ENCODE results near the gene ASRGL1. TPM values are rescaled to one million over a fixed set of nuclear protein-coding genes. Genes with fewer than 3 reads are reported as not detected.

Gene ASRGL1
- total RNA-seq, 1 experiment from 2014 or later: 26.6 TPM

DNA sequence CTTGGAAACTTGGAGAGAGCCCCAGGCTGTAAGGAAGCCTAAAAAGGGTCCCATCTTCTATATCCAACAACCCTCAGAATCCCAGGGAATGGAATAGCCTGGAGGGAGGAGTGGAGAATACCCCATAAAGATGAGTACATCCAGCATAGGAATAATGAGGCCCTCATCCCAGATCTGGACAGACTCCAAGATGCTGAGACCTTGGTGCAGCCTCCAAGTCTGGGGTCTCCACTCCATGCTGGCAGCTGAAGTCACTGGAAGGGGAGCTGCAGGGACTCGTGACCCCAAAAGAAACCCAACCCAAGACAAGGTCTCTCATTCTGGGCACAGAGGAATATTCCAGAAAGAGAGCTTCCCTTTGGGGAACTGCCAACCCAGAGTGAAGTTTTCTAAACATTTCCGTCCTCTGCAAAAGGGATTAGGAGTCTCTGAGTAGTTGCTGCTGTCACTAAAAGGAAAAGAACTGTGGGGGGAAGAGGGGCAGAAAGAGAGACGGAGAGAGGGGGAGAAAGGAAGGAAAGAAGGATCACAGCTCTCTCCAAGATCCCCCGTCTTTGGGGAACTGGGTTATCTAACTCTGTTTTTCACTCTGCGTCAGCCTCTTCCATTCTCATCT lies 82.2 kb downstream of the ASRGL1 start:
- TF ChIP-seq EZH2 (IDR thresholded peaks at IDR 0.05; ENCODE audit: low read length, unreplicated experiment) (no peak), EZH2phosphoT487 (IDR thresholded peaks at IDR 0.05; ENCODE audit: borderline replicate concordance, low read length) (no peak)
- TF ChIP-seq, protein P1, sequence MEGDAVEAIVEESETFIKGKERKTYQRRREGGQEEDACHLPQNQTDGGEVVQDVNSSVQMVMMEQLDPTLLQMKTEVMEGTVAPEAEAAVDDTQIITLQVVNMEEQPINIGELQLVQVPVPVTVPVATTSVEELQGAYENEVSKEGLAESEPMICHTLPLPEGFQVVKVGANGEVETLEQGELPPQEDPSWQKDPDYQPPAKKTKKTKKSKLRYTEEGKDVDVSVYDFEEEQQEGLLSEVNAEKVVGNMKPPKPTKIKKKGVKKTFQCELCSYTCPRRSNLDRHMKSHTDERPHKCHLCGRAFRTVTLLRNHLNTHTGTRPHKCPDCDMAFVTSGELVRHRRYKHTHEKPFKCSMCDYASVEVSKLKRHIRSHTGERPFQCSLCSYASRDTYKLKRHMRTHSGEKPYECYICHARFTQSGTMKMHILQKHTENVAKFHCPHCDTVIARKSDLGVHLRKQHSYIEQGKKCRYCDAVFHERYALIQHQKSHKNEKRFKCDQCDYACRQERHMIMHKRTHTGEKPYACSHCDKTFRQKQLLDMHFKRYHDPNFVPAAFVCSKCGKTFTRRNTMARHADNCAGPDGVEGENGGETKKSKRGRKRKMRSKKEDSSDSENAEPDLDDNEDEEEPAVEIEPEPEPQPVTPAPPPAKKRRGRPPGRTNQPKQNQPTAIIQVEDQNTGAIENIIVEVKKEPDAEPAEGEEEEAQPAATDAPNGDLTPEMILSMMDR (conservative IDR thresholded peaks at IDR 0.05; ENCODE audit: low read depth, low read length): no peak
- Histone ChIP-seq H3K9me3 (ENCODE audit: low read length) (no peaks in the 10 kb centered on the region), H2AFZ (ENCODE audit: low read length) (no peak overlapping the region), H3K4me2 (ENCODE audit: low read length) (no peak overlapping the region), H3K9ac (ENCODE audit: low read length) (no peak overlapping the region), H3K27ac (ENCODE audit: low read length) (no peak overlapping the region), H4K20me1 (ENCODE audit: low read length) (no peaks in the 10 kb centered on the region), H3K27me3 (ENCODE audit: low read length) (no peaks in the 10 kb centered on the region), H3F3A (ENCODE audit: low read length, unreplicated experiment) (no peaks in the 10 kb centered on the region), H3K36me3 (ENCODE audit: low read depth, low read length) (no peaks in the 10 kb centered on the region), H3K4me1 (ENCODE audit: insufficient read depth, low read length) (no peaks in the 10 kb centered on the region), H3K9me2 (replicated peaks; ENCODE audit: low read length) (no peaks in the 10 kb centered on the region), H3K79me2 (ENCODE audit: low read length) (no peaks in the 10 kb centered on the region), H3K4me3 (ENCODE audit: low read length) (no peak overlapping the region)
- ATAC-seq (no peak), DNase-seq (no peak)
- ChIA-PET POLR2A (ENCODE audit: unreplicated experiment) (no interaction called here), CTCF (no interaction called here)
- intact Hi-C loops (cut with micrococcal nuclease): no loop called here
- BruUV-seq (replicated peaks): no TSS peak

DNA sequence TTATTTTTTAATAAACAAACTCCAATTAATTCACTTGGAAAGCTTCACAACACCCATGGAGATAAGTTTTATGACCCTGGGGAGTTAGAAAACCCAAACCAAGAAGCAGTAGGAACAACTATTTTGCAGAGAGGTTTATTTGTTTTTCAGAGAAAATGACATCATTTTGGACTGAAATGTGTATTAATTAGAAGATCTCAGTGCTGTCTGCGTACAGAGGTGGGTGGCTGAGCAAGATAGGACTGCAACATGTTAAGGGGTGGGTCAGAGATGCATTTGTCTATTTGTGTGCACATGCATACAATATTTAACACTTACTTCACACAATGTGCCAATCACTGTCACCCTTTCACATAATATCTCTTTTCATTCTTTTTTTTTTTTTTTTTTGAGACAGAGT lies 82.7 kb downstream of the ASRGL1 start:
- no peak overlapping the region for H2AFZ ChIP-seq (ENCODE audit: low read length)
- no peaks in the 10 kb centered on the region for H3K36me3 ChIP-seq (ENCODE audit: low read depth, low read length)
- ChIA-PET CTCF (no interaction called here), POLR2A (ENCODE audit: unreplicated experiment) (no interaction called here)
- no peak for DNase-seq
- H3K4me3 ChIP-seq (ENCODE audit: low read length): no peak overlapping the region
- no peak overlapping the region for H3K4me2 ChIP-seq (ENCODE audit: low read length)
- H3K27me3 ChIP-seq (ENCODE audit: low read length): no peaks in the 10 kb centered on the region
- TF ChIP-seq EZH2phosphoT487 (IDR thresholded peaks at IDR 0.05; ENCODE audit: borderline replicate concordance, low read length): no peak
- TF ChIP-seq, protein P1 (conservative IDR thresholded peaks at IDR 0.05; ENCODE audit: low read depth, low read length): no peak
- TF ChIP-seq EZH2 (IDR thresholded peaks at IDR 0.05; ENCODE audit: low read length, unreplicated experiment): no peak
- no peaks in the 10 kb centered on the region for H4K20me1 ChIP-seq (ENCODE audit: low read length)
- H3K9me2 ChIP-seq (replicated peaks; ENCODE audit: low read length): no peaks in the 10 kb centered on the region
- H3F3A ChIP-seq (ENCODE audit: low read length, unreplicated experiment): no peaks in the 10 kb centered on the region
- BruUV-seq (replicated peaks): no TSS peak
- H3K79me2 ChIP-seq (ENCODE audit: low read length): no peaks in the 10 kb centered on the region
- H3K4me1 ChIP-seq (ENCODE audit: insufficient read depth, low read length): no peaks in the 10 kb centered on the region
- intact Hi-C loops (cut with micrococcal nuclease): no loop called here
- H3K27ac ChIP-seq (ENCODE audit: low read length): no peak overlapping the region
- no peaks in the 10 kb centered on the region for H3K9me3 ChIP-seq (ENCODE audit: low read length)
- ATAC-seq: no peak
- no peak overlapping the region for H3K9ac ChIP-seq (ENCODE audit: low read length)

DNA sequence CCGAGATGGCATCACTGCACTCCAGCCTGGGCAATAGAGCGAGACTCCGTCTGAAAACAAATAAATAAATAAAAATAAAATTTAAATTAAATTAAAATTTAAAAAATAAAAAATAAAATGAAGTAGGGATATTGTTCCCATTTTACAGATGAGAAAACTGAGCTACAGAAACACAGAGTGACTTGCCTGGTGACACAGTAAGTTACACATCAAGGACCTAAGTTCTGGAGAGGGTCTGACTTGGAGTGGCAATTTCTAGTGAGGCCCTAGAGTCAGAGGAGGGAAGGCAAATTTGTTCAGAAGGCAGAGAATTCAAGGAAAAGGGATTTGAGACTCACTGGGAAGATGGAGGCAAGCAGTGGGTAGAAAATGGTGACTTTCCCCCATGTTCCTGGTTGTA lies 83.6 kb downstream of the ASRGL1 start:
- Histone ChIP-seq H3K9me3 (ENCODE audit: low read length) (no peaks in the 10 kb centered on the region), H3K9me2 (replicated peaks; ENCODE audit: low read length) (no peaks in the 10 kb centered on the region), H3F3A (ENCODE audit: low read length, unreplicated experiment) (no peaks in the 10 kb centered on the region), H3K4me3 (ENCODE audit: low read length) (no peak overlapping the region), H3K27me3 (ENCODE audit: low read length) (no peaks in the 10 kb centered on the region), H3K9ac (ENCODE audit: low read length) (no peak overlapping the region), H3K27ac (ENCODE audit: low read length) (no peak overlapping the region), H3K4me2 (ENCODE audit: low read length) (no peak overlapping the region), H3K4me1 (ENCODE audit: insufficient read depth, low read length) (0 out of 2 replicates have a peak, but pooled peaks cover 6% of the 10 kb centered on the region), H3K79me2 (ENCODE audit: low read length) (no peaks in the 10 kb centered on the region), H4K20me1 (ENCODE audit: low read length) (no peaks in the 10 kb centered on the region), H2AFZ (ENCODE audit: low read length) (no peak overlapping the region), H3K36me3 (ENCODE audit: low read depth, low read length) (no peaks in the 10 kb centered on the region)
- ChIA-PET POLR2A (ENCODE audit: unreplicated experiment) (no interaction called here), CTCF (no interaction called here)
- TF ChIP-seq, protein P1 (conservative IDR thresholded peaks at IDR 0.05; ENCODE audit: low read depth, low read length): no peak
- no peak for TF ChIP-seq EZH2phosphoT487 (IDR thresholded peaks at IDR 0.05; ENCODE audit: borderline replicate concordance, low read length)
- TF ChIP-seq EZH2 (IDR thresholded peaks at IDR 0.05; ENCODE audit: low read length, unreplicated experiment): no peak
- BruUV-seq (replicated peaks): no TSS peak
- intact Hi-C loops (cut with micrococcal nuclease): no loop called here
- no peak for DNase-seq
- ATAC-seq: no peak

All from PC-3 (cell line).